ENCODE results near the gene DCLK3.

The DCLK3 gene

DNA sequence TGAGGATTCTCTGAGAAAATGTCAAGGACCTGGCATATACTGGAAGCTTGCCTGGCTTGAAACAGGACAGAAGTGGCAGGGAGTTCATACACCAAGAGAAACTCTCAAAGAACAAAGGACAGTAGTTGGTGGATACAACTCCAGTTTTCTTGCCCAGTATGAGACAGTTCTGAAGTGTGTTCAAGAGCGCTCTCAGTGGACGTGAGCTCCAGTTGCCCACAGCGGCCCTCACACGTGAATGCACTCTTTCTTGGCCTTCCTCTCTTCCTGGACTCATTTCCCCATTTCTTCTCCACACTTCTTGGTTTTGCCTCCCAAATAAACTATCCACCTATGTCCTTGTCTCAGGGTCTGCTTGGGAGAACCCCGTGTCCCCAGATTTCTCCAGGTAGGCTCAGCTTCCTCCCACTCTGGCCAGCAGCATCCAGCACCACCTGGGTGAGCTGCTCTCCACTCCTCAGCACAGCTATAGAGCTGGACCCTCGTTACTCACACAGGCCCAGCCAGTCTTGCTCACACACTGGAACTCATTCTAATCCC, 54.5 kb downstream of the DCLK3 start:
- no peak for DNase-seq (ENCODE audit: low read depth in 2 of 2)

DNA sequence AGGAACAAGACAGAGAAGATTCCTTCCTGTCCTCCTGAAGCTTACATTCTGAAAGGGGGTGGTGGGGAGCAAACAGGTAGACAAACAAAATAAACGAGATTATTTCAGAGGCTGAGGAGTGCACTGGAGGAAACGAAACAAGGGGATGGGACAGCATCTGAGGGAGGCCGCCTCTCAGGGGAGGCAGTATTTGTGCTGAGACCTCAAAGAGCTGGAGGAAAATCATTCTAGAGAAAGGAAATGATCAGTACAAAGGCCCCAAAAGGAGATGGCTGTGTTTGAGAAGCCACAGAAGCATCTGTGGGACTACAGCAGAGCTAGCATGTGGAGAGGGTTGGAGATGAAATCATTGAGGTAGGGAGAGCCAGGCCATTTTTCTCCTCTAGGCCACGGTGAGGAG, 55.1 kb downstream of the DCLK3 start:
- no peak for DNase-seq (ENCODE audit: low read depth in 2 of 2)

DNA sequence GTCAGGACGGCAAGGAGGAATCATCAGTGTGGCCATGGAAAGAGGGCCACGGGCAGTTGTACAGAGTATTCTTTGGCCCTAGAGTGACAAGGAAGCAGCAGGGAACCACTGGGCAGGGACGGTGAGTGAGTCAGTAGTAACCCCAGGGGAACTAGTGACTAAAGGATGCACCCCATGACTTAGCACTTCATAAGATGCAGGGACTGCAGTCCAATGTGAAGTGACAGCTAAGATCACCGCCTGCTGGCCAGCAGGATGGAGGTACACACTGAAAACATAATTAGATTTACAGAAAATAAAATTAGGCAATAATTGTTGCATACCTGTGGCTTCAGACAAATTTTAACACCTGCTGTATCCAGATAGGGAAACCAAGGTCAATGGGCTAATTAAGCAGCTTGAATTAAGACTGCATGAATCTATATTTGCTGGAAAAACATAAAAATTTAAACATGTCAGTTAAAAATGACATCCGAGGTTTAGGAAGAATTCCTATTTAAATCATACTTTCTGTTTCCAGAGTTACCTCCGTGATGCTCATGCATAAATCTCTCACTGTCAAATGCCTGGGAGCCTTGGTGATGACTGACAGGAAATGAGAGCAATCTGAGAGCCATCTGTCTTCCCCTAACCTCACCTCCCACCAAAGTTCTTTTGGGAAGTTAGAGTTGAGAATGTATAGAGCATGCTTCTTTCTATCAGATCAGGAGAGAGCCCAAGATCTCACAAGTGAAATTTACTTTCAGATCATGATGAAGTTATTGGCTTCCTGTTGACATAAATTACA, 56.5 kb downstream of the DCLK3 start:
- no peak for DNase-seq (ENCODE audit: low read depth in 2 of 2)

DNA sequence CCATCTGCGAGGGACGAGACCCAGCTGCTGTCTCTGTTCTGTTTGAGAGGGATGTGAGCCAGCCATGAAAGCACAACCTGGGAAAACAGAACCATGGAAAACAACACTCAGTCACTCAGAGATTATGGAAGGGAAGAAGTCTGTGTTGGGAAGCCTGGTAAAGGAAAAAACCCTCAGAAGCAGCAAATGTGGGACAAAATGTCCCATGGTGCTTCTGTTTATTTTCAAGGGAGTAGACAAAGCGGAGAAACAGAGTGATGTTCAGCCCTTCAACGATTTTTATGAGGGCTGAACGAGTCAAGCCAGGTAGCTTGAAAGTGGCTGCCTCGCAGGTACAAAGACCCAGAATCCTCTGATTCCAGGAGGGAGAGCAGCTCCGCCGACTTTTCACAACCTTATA, 59.3 kb downstream of the DCLK3 start:
- no peak for DNase-seq (ENCODE audit: low read depth in 2 of 2)

DNA sequence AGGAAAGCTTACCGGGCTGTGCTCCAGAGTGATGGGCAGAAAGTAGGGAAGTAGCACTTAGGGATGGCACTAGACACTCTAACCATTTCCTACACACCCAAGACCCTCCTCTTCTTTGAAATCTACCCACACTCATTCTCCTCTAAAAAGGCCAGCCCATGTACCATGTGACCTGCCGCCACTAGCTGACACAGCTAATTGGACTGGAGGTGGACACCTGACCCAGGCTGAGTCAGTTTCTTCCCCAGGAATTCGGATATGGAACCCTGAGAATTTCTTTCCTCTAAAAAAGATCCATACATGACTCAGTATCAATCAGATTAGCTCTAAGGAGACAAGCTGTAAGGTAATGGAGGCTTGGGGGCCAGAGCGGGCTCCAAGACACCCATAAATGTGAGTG, 60.1 kb downstream of the DCLK3 start:
- no peak for DNase-seq (ENCODE audit: low read depth in 2 of 2)

DNA sequence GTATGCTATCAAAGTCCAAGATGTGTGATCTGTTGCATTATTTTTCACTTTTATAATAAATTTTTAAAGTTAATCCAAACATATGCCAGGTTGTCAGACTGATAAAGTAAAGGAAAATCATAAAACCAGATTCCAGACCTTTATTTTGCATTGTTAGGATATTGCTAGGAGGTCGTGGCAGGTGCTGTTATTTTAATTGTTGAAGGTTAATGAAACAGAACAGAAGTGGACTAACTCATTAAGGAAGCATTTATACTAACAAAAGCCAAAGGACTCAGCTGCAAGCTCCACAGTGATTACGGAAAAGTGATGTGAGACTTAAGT, 63.1 kb downstream of the DCLK3 start:
- no peak for DNase-seq (ENCODE audit: low read depth in 2 of 2)

DNA sequence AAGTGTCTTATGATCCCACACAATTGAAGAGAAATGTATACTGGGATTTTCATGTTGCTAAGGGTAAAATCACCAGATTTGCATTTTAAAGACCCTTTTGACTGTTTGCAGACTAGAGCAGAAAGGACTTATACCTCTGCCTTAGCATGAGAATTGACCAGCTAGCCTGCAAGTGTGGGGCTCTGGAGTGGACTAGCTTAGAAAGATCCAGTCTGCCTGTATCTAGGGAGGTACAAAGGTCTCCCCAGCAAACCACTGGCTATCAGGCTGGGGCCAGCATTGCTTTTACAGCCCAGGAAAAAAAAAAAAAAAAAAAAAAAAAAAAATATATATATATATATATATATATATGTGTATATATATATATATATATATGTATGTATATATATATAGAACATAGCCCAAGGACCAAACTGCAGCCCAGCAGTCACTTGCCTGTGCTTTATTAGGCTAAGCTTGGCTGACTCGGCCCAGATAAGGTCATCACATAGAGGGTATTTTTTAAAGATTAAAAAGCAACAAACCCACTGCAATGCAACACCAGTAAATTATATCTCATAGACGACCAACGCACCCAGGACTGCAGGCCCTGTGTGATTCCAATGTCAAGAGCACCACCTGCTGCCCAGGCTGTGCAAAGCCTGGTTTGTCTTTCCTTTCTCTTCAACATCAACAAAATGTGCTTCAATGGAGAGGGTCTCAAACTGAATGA, 63.7 kb downstream of the DCLK3 start:
- DNase-seq (ENCODE audit: low read depth in 2 of 2): peak in 1 of 2 donors; percentile 16

DNA sequence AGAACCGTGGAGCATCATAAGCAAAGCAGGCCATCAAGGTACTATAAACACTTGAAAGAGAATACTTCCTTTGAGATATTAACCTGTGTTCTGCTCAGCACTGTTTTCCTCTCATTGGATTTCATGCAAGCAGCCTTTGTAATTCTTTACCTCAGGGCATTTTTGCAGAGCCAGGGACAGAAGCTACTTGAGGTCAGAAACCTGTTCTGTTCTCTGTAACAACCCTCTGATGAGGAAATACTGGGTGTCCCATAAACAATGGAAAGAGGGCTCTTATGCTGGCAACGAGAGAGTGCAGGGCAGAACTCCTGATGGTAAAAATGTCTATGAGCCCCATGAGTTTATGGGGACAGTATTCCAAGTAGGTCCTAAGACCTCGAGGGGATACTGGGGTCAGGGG, 66.0 kb downstream of the DCLK3 start:
- DNase-seq (ENCODE audit: low read depth in 2 of 2): no peak

DNA sequence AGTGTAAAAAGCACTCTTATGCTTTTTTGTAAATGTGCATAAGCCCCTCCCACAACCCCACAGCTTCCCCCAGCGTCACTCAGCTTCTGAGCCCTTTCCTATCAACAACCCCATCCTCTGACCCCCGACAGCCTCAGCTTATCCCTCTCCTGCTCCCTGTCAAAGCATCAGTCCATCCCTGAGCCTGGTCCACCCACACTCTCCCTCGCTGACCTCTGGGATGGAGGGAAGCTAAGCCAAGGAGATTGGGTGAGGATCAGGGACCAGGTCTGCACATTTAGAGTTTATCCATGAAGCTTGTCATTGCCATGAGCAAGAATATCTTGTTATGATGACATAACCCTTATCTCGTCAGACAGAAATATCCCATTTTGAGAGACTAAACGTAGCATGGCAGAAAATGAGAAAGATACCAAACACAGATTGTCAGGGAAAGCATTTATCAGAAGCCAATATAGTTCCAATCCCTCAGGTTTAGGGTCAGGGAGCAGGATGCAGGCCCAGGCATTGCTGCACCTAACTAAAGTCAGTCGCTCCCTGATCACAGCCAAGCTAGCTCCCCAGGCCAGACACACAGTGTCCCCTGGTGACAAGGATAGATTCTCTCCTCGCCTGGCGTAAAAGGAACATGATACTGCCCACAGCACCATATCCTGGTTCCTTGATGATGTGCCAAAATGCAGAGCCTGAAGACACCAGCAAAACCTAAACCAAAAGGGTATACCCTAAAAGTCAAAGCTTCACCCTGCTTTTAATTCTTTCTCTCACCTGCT, 66.9 kb downstream of the DCLK3 start:
- no peak for DNase-seq (ENCODE audit: low read depth in 2 of 2)

DNA sequence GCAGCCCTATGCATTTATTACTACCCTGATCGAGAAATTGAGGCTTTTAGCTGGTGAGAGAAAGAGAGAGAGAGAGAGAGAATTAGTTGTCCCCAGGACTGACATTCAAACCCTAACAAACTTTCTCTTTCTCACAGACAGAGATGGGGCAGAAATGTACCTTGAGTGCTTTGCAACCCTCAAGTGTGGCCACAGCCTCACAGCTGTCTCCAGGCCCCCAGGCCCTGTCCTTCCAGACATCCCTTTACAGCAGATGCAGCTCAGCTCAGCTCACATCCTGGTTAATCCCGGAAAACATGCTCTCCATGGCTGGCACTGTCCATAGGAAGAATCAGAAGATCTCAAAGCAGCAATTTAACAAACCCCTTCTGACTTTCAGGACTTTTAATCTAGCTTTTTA, 67.6 kb downstream of the DCLK3 start:
- DNase-seq (ENCODE audit: low read depth in 2 of 2): no peak

DNA sequence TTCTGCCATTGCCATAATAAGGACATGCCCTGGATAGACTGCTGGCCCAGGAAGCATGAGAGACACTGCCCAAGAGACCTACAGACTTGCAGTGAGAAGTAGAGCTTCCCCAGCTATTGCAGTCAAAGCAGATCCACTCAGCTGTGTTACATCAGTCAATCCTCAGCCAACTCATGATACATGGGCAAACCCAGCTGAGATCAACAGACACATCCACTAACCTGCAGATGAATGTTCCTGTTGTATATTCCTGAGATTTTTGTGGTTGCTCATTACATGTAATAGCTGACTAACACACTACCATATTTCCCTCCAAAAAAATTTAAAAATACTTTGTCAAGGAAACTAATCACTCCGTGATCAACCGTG, 68.6 kb downstream of the DCLK3 start:
- no peak for DNase-seq (ENCODE audit: low read depth in 2 of 2)

DNA sequence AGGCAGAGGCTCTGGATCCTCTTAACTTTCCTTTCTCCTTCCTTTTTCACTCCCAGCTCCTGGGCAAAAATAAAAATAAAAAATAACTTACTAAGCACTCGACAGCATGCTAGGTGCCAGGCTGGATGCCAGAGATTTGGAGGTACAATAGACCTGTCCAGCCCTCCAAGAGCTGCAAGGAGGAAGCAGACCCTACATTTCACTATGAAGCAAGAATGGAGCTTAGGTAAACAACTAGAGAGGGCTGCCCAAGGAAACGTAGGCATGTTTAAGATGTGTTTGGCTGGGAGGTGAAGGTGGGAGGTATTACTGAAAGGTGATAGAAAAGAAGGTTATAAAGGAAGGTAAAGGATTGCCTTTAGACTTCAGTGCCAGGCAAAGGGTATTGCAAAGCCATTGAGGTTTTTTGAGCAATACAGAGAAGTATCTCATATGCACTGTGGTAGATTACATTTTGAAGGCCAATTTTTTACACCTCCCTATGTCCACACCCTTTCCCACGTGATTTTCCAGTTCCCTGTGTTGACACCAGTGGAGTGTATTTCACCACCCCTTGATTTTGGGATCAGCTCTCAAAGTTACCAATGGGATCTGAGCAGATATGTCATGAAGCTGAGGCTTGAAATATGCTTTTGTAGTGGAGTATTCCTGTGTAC, 69.1 kb downstream of the DCLK3 start:
- DNase-seq (ENCODE audit: low read depth in 2 of 2): no peak

DNA sequence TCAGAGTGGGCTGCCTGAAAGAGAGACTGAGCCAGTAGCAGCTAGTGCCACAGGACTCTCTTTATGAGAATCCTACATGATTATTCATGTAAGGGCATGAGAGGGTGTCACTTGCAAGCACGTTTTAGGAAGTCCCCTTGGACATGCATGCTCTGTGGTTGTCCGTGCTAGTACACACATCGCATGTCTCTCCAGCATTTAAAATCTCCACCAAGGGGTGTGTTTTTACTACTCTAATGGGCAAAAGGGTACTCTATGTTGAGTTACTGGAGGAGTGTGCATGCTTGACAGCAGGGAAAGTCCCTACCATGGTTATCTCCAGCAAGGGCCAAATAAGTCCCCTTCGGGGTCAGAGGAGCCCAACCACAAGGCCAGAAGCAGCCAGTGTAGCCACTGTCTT, 70.7 kb downstream of the DCLK3 start:
- DNase-seq (ENCODE audit: low read depth in 2 of 2): no peak

DNA sequence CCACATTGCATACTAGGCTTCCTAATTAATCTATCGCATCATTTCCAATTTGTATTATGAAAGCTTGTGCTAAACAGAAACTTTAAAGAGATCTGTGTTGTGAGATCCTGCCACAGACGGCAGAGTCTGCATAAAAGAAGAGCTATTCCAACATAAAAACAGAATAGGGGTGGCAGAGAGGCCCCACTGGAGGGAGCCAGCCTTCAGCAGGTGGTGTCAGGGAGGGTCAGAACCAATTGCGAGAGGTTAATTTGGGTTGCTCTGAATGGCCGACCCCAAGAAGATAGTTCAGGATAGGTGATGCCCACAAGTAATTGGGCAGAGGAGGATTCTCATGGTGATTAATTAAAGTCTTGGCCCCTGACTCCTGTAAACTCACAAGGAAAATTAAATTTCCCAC, 74.8 kb downstream of the DCLK3 start:
- DNase-seq (ENCODE audit: low read depth in 2 of 2): no peak

DNA sequence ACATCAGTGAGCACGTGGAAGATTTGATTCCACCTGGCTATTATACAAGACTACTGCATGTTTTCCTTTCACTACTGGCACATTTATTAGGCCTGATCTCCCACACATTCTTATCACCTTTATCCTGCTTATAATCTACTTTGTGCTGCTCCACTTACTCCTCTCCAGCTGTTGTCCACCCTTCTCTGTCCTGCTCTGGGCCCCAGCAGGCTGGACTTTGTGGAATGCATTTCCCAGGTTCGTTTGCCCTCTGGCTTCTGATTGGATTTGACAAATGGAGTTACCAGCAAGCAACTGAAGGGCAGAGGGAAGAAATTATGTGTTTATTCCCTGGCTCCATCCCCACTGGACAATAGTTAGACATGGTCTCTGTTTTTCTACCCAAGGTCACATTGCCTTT, 75.5 kb downstream of the DCLK3 start:
- no peak for DNase-seq (ENCODE audit: low read depth in 2 of 2)

DNA sequence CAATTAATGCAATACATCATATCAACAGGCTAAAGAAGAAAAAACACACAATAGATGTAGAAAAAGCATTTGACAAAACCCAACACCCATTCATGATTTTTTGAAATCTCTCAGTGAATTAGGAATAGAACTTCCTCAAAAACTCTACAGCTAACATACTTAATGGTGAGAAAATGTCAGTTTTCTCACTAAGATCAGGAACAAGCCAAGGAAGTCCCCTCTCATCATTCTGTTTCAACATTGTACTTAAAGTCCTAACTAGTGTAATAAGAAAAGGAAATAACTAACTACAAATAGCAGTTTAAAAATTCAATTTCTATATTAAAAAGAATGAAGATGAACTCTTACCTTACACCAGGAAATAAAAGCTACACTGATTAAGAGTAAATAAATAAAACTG, 77.8 kb downstream of the DCLK3 start:
- DNase-seq (ENCODE audit: low read depth in 2 of 2): no peak

DNA sequence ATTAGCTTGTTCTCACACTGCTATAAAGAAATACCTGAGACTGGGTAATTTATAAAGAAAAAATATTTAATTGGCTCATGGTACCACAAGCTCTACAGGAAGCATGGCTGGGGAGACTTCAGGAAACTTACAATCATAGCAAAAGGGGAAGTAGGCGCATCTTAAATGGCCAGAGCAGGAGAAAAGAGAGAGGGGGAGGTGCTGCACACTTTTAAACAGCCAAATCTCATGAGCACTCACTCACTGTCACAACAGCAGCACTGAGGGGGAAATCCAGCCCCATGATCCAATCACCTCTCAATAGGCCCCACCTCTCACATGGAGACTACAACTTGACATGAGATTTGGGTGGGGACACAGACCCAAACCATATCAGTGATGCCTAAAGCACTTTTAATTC, 82.5 kb downstream of the DCLK3 start:
- no peak for DNase-seq (ENCODE audit: low read depth in 2 of 2)

DNA sequence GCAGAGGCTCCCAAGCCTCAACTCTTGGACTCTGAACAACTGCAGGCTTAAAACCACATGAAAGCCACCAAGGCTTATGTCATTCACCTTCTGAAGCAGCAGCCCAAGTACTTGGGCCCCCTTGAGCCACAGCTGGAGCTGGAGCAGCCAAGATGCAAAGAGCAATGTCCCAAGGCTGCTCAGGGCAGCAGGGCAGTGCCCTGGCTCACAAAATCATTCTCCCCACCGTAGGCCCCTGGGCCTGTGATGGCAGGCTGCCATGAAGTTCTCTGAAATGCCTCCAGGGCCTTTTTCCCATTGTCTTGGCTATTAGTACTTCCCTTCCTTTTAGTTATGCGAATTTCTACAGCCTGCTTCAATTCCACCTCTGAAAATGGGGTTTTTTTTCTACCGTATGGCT, 83.4 kb downstream of the DCLK3 start:
- DNase-seq (ENCODE audit: low read depth in 2 of 2): no peak

DNA sequence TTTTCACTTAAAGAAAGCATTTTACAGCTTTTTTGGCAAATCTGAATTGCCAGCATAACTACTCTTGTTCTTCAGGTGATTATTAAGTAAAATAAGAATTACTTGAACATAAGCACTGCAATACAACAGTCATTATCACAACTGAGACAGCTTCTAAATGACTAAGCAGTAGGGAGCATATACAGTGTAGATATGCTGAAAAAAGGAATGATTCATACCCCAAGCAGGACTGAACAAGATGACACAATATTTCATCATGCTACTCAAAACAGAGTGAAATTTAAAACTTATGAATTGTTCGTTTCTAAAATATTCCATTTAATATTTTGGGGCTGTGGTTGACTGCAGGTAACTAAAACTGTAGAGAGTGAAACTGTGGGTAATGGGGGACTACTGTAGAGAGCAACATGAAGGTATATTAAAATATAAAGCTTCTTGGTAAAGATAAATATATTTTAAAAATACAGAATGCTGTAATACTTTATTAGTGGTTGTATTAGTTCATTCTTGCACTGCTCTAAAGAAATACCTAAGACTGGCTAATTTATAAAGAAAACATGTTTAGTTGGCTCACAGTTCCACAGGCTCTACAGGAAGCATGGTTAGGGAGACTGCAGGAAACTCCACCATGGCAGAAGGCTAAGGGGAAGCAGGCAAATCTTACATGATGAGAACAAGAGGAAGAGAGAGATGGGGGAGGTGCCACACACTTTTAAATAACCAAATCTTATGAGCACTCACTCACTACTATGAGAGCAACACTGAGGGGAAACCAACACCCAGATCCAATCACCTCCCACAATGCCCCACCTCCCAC, 84.8 kb downstream of the DCLK3 start:
- no peak for DNase-seq (ENCODE audit: low read depth in 2 of 2)

DNA sequence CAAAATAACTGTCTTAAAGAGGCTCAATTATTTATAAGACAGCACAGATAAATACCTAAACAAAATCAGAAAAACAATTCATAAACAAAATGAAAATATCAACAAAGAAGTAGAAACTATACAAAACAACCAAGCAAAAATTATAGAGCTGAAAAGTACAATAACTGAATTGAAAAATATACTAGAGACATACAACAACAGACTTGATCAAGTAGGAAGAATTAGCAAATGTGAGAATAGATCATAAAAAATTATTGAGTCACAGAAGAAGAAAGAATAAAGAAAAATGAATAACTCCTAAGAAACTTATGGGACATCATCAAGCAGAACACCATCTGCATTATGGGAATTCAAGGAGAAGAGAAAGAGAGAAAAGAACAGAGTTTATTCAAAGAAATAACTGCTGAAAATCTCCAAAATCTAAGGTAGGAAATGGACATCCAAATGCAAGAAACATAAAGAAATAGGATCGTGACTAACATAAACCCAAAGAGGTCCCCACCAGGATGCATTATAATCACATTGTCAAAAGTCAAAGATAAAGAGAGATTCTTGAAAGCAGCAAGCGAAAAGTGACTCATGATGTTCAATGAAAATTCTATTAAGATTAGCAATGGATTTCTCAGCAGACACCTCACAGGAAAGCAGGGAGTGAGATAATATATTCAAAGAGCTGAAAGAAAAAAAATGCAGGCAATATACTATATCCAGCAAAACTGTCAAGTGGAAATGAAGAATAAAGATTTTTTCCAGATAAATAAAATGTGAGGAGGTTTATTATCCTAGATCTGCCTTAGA, 85.9 kb downstream of the DCLK3 start:
- no peak for DNase-seq (ENCODE audit: low read depth in 2 of 2)

All from stimulated activated CD4-positive, alpha-beta T cell treated with anti-CD3 and anti-CD28 coated beads, Interleukin-15, amount 100 ng/mL, for 48 hours (primary cell).